Mesendoderm (in vitro differentiated cells): ENCODE measurements around the gene SELENOH.

Experiments used
- DNase-seq: peaks from one replicate; pipeline ENCODE4 v3.0.0; 2013
- H2AK5ac ChIP-seq: 2 replicates; pipeline ENCODE4 v1.6.1; 2013; ENCODE audit warnings: low read length, inconsistent platforms
- H2BK120ac ChIP-seq: 2 replicates; pipeline ENCODE4 v1.6.1; 2013; ENCODE audit warnings: low read depth, mild to moderate bottlenecking, low read length, moderate library complexity, mixed read lengths
- H2BK15ac ChIP-seq: replicated peaks from 2 replicates; pipeline ENCODE4 v1.6.1; 2013; ENCODE audit warnings: low read depth, mild to moderate bottlenecking, moderate library complexity
- H2BK5ac ChIP-seq: 2 replicates; pipeline ENCODE4 v1.6.1; 2013; ENCODE audit warnings: low read length, inconsistent platforms
- H3K18ac ChIP-seq: 2 replicates; pipeline ENCODE4 v1.6.1; 2013; ENCODE audit warnings: mild to moderate bottlenecking, low read length, mixed read lengths
- H3K23ac ChIP-seq: one replicate; pipeline ENCODE4 v1.6.1; 2013; ENCODE audit warnings: low read length
- H3K27ac ChIP-seq: 2 replicates; pipeline ENCODE4 v1.5.1; 2013; ENCODE audit warnings: low read depth, mild to moderate bottlenecking, inconsistent platforms, low read length, moderate library complexity
- H3K27me3 ChIP-seq: 2 replicates; pipeline ENCODE4 v1.6.1; 2013; ENCODE audit warnings: low read length, control low read depth, mild to moderate bottlenecking, inconsistent platforms; ENCODE audit not compliant: insufficient read depth, poor library complexity
- H3K36me3 ChIP-seq: 2 replicates; pipeline ENCODE4 v1.6.1; 2013; ENCODE audit warnings: low read length, inconsistent platforms; ENCODE audit not compliant: control insufficient read depth, insufficient read depth
- H3K4ac ChIP-seq: one replicate; pipeline ENCODE4 v1.6.1; 2013; ENCODE audit warnings: low read depth, mild to moderate bottlenecking, low read length, moderate library complexity
- H3K4me1 ChIP-seq: 2 replicates; pipeline ENCODE4 v1.6.1; 2013; ENCODE audit warnings: low read depth, low read length, inconsistent platforms; ENCODE audit not compliant: control insufficient read depth
- H3K4me2 ChIP-seq: 2 replicates; pipeline ENCODE4 v1.6.1; 2013; ENCODE audit warnings: low read length
- H3K4me3 ChIP-seq: 2 replicates; pipeline ENCODE4 v1.5.1; 2013; ENCODE audit warnings: mild to moderate bottlenecking, low read length
- H3K56ac ChIP-seq: one replicate; pipeline ENCODE4 v1.6.1; 2013; ENCODE audit warnings: low read length
- H3K79me1 ChIP-seq: 2 replicates; pipeline ENCODE4 v1.6.1; 2013; ENCODE audit warnings: low read length, inconsistent platforms
- H3K79me2 ChIP-seq: 2 replicates; pipeline ENCODE4 v1.6.1; 2013; ENCODE audit warnings: mild to moderate bottlenecking, low read length; ENCODE audit not compliant: control insufficient read depth, insufficient read depth
- H3K9ac ChIP-seq: 2 replicates; pipeline ENCODE4 v1.6.1; 2013; ENCODE audit warnings: low read length, inconsistent platforms
- H4K5ac ChIP-seq: one replicate; pipeline ENCODE4 v1.6.1; 2013; ENCODE audit warnings: low read length
- H4K8ac ChIP-seq: one replicate; pipeline ENCODE4 v1.6.1; 2013; ENCODE audit warnings: low read depth, mild to moderate bottlenecking, control low read depth, low read length, moderate library complexity
- WGBS: extraction: QIAGEN DNeasy Blood & Tissue Kit; methylation state at CpG from one replicate; pipeline ENCODE4 v1.1.7; 2013; ENCODE audit warnings: low lambda C conversion rate, missing lambda C conversion rate; ENCODE audit not compliant: insufficient coverage; ENCODE audit errors: extremely low coverage; 5-methylcytosine and 5-hydroxymethylcytosine counted together

SELENOH gene

DNA sequence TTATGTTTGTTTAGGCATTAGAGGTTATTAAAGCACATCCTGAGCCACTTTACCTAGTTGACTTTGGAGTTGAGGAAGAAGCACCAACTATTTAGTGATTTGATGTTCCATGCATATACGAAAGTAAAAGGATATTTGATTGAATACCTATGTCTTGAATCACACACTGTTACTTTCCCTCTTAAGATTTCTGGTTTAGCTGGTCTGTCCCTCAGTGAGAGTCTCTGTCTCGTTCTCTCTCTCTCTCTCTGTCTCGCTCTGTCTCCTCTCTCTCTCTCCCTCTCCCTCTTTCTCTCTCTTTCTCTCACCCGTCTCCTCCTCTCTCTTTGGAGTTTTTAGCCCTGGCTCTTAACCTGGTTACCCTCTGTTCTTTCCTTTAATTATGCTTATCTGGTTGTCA is 31.3 kb downstream of the SELENOH start:
- Histone ChIP-seq H3K18ac (no peak overlapping the region), H2AK5ac (no peak overlapping the region), H3K79me1 (no peaks in the 10 kb centered on the region), H3K36me3 (no peaks in the 10 kb centered on the region), H3K56ac (no peak overlapping the region), H3K27me3 (no peaks in the 10 kb centered on the region), H4K8ac (no peak overlapping the region), H3K4me1 (peaks cover 22% of the 10 kb centered on the region), H3K4me2 (no peak overlapping the region), H3K79me2 (peaks cover 88% of the 10 kb centered on the region), H3K27ac (no peak overlapping the region), H3K9ac (no peak overlapping the region), H3K23ac (no peak overlapping the region), H2BK5ac (no peak overlapping the region), H3K4me3 (no peak overlapping the region), H4K5ac (no peak overlapping the region), H2BK15ac (no peak overlapping the region), H3K4ac (no peak overlapping the region), H2BK120ac (no peak overlapping the region)
- no peak for DNase-seq
- WGBS = no CpG with 5 or more reads among the region's 4 CpGs

DNA sequence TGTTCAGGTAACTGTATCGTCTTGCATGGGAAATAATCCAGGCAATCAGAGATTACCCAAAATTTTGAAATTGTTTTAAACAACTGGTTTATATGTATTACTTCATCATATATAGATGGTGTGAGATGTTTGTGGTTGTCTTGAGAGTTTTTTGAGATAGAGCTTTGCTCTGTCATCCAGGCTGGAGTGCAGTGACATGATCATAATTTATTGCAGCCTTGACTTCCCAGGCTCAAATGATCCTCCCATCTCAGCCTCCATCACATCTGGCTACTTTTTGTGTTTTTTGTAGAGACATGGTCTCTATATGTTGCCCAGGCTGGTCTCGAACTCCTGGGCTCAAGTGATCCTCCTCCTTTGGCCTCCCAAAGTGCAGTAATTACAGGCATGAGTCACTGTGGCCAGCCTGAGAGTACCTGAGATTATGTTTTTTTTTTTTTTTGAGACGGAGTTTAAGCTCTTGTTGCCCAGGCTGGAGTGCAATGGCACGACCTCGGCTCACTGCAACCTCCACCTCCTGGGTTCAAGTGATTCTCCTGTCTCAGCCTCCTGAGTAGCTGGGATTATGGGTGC is 31.8 kb downstream of the SELENOH start:
- DNase-seq = no peak
- no peak overlapping the region for H2AK5ac ChIP-seq
- H2BK5ac ChIP-seq = no peak overlapping the region
- no peaks in the 10 kb centered on the region for H3K27me3 ChIP-seq
- no peak overlapping the region for H3K18ac ChIP-seq
- no peak overlapping the region for H2BK15ac ChIP-seq
- no peak overlapping the region for H3K23ac ChIP-seq
- no peak overlapping the region for H4K5ac ChIP-seq
- no peak overlapping the region for H2BK120ac ChIP-seq
- H3K4me3 ChIP-seq = no peak overlapping the region
- H3K79me1 ChIP-seq = no peaks in the 10 kb centered on the region
- no peak overlapping the region for H4K8ac ChIP-seq
- H3K4ac ChIP-seq = no peak overlapping the region
- no peak overlapping the region for H3K4me2 ChIP-seq
- no peak overlapping the region for H3K56ac ChIP-seq
- H3K9ac ChIP-seq = no peak overlapping the region
- H3K4me1 ChIP-seq = peaks cover 28% of the 10 kb centered on the region
- H3K36me3 ChIP-seq = no peaks in the 10 kb centered on the region
- no CpG with 5 or more reads among the region's 5 CpGs for WGBS
- no peak overlapping the region for H3K27ac ChIP-seq
- peaks cover 87% of the 10 kb centered on the region for H3K79me2 ChIP-seq

DNA sequence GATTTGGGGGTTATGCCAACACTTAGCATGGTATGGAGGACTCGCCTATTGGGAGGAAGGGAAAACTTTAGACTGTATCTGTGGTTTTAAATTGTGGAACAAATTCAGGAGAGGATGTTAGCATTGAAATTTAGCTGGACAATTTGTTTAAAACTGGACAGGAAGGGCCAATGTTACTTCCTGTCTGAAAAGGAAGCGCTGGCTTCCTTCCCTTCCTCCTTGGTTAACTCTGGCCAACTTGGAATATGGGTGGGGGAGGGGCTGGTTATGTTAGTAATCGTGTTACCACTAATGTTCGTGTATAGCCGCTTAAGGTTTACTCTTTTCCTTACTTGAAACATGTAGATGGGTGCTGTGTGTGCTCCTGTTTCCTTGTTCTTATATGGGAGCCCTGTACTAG is 34.2 kb downstream of the SELENOH start:
- no peak for DNase-seq
- Histone ChIP-seq H3K18ac (peak overlapping the region; percentile 62), H3K4me2 (no peak overlapping the region), H4K5ac (no peak overlapping the region), H3K4me3 (no peak overlapping the region), H4K8ac (no peak overlapping the region), H3K56ac (peak overlapping the region; percentile 62), H2AK5ac (peak overlapping the region; percentile 35), H3K4me1 (peaks cover 36% of the 10 kb centered on the region), H2BK15ac (no peak overlapping the region), H3K79me1 (no peaks in the 10 kb centered on the region), H3K27ac (peak overlapping the region; percentile 77), H2BK5ac (no peak overlapping the region), H3K9ac (peak overlapping the region; percentile 18), H3K23ac (no peak overlapping the region), H3K27me3 (no peaks in the 10 kb centered on the region), H2BK120ac (no peak overlapping the region), H3K4ac (no peak overlapping the region), H3K79me2 (peaks cover 79% of the 10 kb centered on the region), H3K36me3 (no peaks in the 10 kb centered on the region)
- no CpG with 5 or more reads among the region's 5 CpGs for WGBS

DNA sequence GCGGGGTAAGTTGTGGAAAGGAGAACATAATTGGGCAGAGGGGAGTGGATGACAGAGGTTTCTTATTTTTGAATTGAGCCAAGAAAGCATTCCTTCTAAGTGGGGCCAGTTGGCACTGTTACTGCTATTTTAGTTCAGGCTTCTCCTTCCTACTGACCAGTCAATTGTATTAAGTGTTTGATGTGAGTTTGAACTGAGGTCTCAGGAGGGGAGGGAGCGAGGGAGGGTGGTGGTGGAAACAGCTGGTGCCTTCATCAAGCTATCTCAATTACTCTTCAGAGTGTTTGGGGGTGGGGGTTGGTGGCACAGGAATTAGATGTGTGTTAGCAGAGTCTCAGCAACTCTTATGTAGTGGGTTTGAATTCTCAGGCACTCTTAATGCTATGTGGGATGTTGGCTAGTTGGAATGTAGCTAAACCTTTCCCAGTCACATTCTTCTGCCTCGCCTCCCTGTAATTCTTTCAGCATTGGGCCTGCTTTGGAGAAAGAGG is 34.8 kb downstream of the SELENOH start:
- Histone ChIP-seq H4K8ac (no peak overlapping the region), H2BK120ac (no peak overlapping the region), H2BK5ac (no peak overlapping the region), H3K27ac (peak overlapping the region; percentile 77), H3K4ac (no peak overlapping the region), H3K9ac (peak overlapping the region; percentile 18), H3K36me3 (no peaks in the 10 kb centered on the region), H3K56ac (peak overlapping the region; percentile 62), H3K18ac (peak overlapping the region; percentile 62), H2AK5ac (peak overlapping the region; percentile 35), H3K23ac (no peak overlapping the region), H2BK15ac (no peak overlapping the region), H4K5ac (no peak overlapping the region), H3K79me1 (no peaks in the 10 kb centered on the region), H3K4me3 (no peak overlapping the region), H3K27me3 (no peaks in the 10 kb centered on the region), H3K79me2 (peaks cover 77% of the 10 kb centered on the region), H3K4me2 (no peak overlapping the region), H3K4me1 (peaks cover 39% of the 10 kb centered on the region)
- WGBS = no CpG with 5 or more reads among the region's 3 CpGs
- DNase-seq = peak; percentile 94

DNA sequence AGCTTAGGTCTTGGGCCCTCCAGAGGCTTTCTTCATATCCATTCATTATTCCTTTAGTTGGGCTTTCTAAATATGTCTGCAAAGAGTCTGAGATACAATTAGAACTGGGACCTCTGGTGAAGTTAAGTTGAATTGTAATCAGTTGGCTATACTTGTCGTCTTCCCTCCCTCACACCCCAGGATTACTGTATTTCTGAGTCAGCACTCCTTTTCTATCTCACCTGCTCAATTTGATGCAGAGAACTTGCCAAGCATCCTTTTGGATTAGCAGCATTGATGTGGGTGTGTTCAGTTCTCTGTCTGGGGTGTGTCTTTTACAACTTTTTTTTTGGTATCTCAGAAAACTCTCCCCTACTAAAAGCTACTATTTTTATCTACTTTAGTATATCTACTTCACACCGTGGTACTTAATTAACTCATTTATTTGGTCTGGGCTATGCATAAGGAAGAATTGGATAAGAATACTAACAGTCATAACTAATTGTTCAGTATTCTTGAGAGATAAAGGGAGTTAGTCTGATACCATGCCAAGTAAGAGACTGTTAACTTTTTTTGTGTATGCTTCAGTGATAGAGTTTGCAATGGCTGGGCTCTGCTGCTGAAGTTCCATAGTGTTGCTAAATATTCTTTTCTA is 35.4 kb downstream of the SELENOH start:
- no CpG with 5 or more reads among the region's 2 CpGs for WGBS
- no peak for DNase-seq
- Histone ChIP-seq H2AK5ac (no peak overlapping the region), H3K27me3 (no peaks in the 10 kb centered on the region), H3K18ac (no peak overlapping the region), H3K9ac (no peak overlapping the region), H3K79me2 (peaks cover 72% of the 10 kb centered on the region), H4K5ac (no peak overlapping the region), H2BK5ac (no peak overlapping the region), H3K4me3 (no peak overlapping the region), H2BK120ac (no peak overlapping the region), H2BK15ac (no peak overlapping the region), H3K27ac (peak overlapping the region; percentile 92), H3K36me3 (no peaks in the 10 kb centered on the region), H3K56ac (peak overlapping the region; percentile 57), H4K8ac (no peak overlapping the region), H3K4ac (no peak overlapping the region), H3K4me1 (peaks cover 39% of the 10 kb centered on the region), H3K4me2 (no peak overlapping the region), H3K23ac (no peak overlapping the region), H3K79me1 (no peaks in the 10 kb centered on the region)
